Glomerular endothelial cell (primary cell): Measurements from ENCODE around the gene NFXL1. TPM values are rescaled to one million over a fixed set of nuclear protein-coding genes. Genes with fewer than 3 reads are reported as not detected.

ENCODE experiments used
- DNase-seq: peaks from one replicate; pipeline ENCODE4 v3.0.0-alpha.2; 2011; ENCODE audit warnings: low read depth, low spot score; ENCODE audit errors: extremely low read depth
- total RNA-seq: library from RNA; depleted of rRNA; stranded (reverse); fragments of >200 nt; gene quantifications from 2 replicates; pipeline ENCODE4 v1.2.3, GENCODE V29; 2015

NFXL1 gene
- total RNA-seq, 1 donor from 2014 or later = 9.9 TPM

- no peak for DNase-seq
These were observed 14.7 kb downstream of the NFXL1 start for GRCh38 chr4:47899639-47900038.

DNA sequence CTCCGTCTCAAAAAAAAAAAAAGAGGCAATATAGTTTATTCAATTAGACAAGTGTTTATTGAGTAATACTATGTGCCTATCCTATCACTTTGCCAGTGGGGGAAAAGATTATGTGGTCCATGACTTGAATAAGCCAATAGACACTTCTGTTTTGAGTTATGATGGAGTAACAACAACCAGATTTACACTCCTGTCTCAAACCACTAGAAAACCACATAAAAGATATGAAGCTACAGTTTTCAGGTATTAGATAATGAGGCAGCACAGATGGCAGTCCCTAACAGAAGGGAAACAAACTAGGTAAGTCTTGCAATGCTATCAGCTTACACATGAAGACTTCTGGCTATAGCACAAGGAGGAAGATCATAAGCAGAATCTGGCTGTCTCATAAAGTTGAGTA is 22.5 kb downstream of the NFXL1 start:
- no peak for DNase-seq

- no peak for DNase-seq
These were observed 32.2 kb downstream of the NFXL1 start for GRCh38 chr4:47882228-47882627.

- no peak for DNase-seq
These were observed 34.9 kb downstream of the NFXL1 start for GRCh38 chr4:47879458-47879857.

GRCh38 chr4:47876784-47877546 is 37.4 kb downstream of the NFXL1 start:
- DNase-seq = no peak

DNA sequence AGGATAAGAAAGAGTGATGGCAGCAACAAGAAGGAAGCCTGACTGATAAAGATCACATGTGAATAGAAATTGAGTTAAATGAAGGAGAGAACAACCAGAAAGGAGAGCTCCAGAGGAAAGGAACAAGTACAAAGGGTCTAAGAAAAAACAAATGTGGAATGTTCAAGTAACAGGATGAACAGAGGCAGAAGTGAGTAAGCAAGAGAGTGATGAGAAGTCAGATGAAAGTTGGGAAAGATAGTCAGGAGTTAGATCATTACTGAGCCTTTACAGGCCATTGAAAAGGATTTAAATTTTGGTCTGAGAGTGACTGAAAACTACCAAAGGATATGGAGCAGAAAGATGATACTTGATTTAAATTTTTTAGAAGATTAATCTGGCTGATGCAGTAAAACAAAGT is 38.1 kb downstream of the NFXL1 start:
- DNase-seq = no peak

DNA sequence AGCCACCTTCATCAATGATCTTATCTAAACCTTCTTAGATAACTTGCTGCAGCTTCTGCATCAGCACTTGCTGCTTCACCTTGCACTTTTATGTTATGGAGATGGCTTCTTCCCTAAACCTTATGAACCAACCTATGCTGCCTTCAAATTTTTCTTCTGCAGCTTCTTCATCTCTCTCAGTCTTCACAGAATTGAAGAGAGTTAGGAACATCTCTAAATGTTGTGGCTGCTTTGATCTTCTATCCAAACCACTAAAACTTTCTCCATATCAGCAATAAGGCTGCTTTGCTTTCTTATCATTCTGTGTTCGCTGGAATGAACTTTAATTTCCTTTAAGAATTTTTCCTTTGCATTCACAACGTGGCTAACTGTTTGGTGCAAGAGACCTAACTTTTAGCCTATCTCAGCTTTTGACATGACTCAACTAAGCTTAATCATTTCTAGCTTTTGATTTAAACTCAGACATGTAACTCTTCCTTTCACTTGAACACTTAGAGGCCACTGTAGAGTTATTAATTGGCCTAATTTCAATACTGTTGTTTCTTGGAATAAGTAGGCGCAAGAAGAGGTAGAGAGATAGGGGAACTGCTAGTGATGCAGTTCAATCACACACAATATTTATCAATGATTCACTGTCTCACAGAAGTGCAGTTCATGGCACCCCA is 40.4 kb downstream of the NFXL1 start:
- DNase-seq = no peak

GRCh38 chr4:47863486-47863885 is 50.9 kb downstream of the NFXL1 start:
- DNase-seq = no peak

GRCh38 chr4:47862297-47862696 is 52.1 kb downstream of the NFXL1 start:
- no peak for DNase-seq

GRCh38 chr4:47860305-47860704 is 54.1 kb downstream of the NFXL1 start:
- no peak for DNase-seq

DNA sequence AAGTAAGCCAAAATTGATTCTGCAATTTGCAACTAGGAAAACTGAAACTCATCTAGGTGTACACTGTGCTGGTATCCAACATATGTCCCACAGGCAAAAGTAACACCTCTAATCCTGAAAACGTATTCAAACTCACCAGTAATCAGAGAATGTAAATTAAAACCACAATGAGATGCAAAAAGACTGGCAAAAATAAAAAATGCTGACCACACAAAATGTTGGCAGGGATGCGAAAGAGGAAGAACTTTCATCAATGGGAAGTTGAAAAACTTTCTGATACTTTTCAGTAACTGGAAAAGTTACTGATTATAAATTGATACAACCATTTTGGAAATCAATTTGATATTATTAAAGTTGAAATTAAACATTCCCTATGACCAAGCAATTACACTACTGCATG is 56.4 kb downstream of the NFXL1 start:
- DNase-seq = no peak

- no peak for DNase-seq
These were observed 57.7 kb downstream of the NFXL1 start for GRCh38 chr4:47856713-47857112.

GRCh38 chr4:47855350-47855749 is 59.0 kb downstream of the NFXL1 start:
- DNase-seq = no peak

DNA sequence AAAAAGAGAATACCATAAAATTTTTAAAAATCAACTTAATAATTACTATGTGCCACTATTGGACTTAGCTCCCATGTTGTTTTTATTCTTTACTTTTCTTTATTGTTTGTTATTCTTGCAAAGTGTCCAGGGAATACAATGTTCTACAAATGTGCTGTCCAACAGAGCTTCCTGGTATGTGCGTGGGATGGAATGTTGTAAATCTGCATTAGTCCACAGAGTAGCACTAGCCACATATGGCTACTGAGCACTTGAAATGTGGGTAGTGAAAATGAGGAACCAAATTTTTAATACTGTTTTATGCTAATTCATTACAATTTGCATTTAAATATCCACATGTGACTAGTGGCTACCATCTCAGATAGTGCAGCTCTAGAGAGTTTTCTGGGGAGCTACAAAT is 62.2 kb downstream of the NFXL1 start:
- no peak for DNase-seq

DNA sequence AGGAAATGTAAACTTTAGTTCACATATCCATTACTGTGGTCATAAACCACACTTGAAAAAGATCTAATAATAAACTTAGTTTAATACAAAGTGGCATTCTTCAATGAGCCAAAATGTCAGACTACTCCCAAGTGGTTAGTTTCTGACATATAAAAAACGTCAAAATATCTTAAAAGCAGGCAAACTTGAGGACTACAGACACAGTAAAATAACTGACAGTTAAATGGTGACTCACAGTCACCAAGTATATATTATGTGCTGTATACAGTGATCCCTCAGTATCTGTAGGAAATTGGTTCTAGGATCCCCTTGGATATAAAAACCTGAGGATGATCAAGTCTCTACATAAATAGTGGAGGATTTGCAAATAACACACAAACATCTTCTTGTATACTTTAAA is 64.9 kb downstream of the NFXL1 start:
- no peak for DNase-seq

DNA sequence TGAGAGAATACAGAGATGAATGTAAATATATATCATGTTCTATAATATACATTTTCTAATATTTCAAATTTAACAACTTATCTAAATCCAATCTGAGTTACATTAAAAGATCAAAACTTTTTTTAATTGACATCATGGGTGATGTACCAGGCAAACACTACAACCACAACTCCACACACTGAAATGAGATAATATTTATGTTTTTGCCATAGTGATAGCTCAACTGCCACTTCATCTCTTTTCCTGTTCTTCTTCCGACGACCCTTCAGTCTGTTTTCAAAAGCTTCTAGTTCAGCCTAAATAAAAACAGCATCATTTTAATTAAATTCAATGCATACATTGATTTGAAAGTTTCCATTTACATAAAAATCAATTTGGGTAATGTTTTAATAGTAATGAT is 66.3 kb downstream of the NFXL1 start:
- no peak for DNase-seq

DNA sequence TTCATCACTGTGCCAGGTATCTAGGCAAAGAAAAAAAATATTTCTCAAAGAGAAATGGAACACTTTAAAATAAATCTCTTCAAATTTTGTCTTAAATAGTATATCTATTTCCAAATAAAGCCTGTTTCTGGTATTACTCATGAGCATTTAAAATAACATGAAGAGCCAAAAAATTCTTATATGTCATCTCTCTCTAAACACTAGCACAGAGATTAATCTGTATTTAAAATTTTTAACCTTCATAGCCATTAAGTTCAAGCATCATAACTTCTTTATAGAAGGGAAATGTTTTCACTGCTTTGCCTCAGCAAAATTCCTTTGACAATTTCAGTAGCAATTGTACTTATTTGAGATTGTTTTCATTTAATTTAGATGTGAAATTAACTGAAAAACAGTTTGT is 71.4 kb downstream of the NFXL1 start:
- DNase-seq = no peak

- DNase-seq = no peak
These were observed 74.1 kb downstream of the NFXL1 start for GRCh38 chr4:47840291-47840690.

DNA sequence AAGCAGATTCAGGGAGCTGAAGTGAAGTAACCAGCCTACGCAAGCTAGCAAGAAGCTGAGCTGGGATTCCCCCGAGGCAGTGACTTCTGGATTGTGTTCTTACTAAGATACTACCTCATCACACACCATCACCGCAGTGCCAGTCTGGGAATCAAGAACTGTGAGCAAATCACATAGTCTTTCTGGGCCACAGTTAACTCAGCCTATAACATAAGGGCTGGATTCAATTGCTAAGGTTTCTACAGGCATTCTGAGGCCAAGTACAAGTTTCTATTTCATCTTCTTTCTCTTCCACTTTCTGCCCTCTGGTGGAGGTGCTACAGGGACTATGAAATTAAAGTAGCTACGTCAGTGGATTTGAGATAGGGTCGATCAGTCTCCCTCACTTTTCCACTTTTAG is 75.1 kb downstream of the NFXL1 start:
- no peak for DNase-seq

GRCh38 chr4:47838445-47838844 is 75.9 kb downstream of the NFXL1 start:
- no peak for DNase-seq

- DNase-seq = no peak
These were observed 76.5 kb downstream of the NFXL1 start, which contains the start of gene CORIN for GRCh38 chr4:47837908-47838294. Gene CORIN (minus strand): TSS chr4:47838067. CDS start chr4:47837949, 118 bp downstream.

GRCh38 chr4:47837094-47837907 is 77.1 kb downstream of the NFXL1 start:
- DNase-seq = no peak
